Peyer's patch (tissue), 4 donors: Measurements from ENCODE around the gene ATP2C2.

Experiments
- POLR2A ChIP-seq, 2 donors: fragments of 450-650 bp; IDR thresholded peaks; one replicate each; pipeline ENCODE4 v1.5.1; 2017; ENCODE audit warnings: antibody characterized with exemption in 2 of 2, mild to moderate bottlenecking in 2 of 2, moderate library complexity in 2 of 2
- TF ChIP-seq, protein P1 (sequence below), 6 experiments: fragments of 450-650 bp in 4 of 6; fragments of 200-600 bp in 2 of 6; sonication (generic) in 1 of 6; IDR thresholded peaks; one replicate each; pipeline ENCODE4 v1.5.1; 2017 to 2019; ENCODE audit warnings: antibody characterized with exemption in 6 of 6, mild to moderate bottlenecking in 3 of 6, moderate library complexity in 1 of 6

GRCh38 chr16:84354306-84354705, 14.0 kb upstream of the ATP2C2 start:
- TF ChIP-seq POLR2A (IDR thresholded peaks at IDR 0.05), result no peak
- TF ChIP-seq, protein P1, sequence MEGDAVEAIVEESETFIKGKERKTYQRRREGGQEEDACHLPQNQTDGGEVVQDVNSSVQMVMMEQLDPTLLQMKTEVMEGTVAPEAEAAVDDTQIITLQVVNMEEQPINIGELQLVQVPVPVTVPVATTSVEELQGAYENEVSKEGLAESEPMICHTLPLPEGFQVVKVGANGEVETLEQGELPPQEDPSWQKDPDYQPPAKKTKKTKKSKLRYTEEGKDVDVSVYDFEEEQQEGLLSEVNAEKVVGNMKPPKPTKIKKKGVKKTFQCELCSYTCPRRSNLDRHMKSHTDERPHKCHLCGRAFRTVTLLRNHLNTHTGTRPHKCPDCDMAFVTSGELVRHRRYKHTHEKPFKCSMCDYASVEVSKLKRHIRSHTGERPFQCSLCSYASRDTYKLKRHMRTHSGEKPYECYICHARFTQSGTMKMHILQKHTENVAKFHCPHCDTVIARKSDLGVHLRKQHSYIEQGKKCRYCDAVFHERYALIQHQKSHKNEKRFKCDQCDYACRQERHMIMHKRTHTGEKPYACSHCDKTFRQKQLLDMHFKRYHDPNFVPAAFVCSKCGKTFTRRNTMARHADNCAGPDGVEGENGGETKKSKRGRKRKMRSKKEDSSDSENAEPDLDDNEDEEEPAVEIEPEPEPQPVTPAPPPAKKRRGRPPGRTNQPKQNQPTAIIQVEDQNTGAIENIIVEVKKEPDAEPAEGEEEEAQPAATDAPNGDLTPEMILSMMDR (IDR thresholded peaks at IDR 0.05), result no peak
